ENCODE measurements around the gene SH3D21.

DNA sequence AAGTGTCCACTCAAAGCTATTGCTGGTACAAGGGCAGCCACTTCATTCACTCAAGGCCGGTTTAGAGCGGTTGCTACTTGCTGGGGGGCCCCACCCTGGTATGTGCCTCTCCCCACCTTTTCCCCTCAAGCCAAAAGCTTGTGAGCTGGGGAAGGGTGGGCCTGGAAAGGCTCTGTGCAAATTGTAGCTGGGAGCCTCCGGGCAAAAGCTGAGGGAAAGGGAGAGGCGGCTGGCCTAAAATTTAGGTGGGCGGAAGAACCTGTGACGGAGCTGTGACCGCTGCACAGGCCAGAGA is 306 bp upstream of the SH3D21 start:
- TF ChIP-seq EP300 (IDR thresholded peaks at IDR 0.05) = no peak
- TF ChIP-seq CTCF (IDR thresholded peaks at IDR 0.05) = no peak
- no peak for TF ChIP-seq POLR2A (IDR thresholded peaks at IDR 0.05)
- TF ChIP-seq POLR2AphosphoS5 (IDR thresholded peaks at IDR 0.05) = no peak

Measured in sigmoid colon (tissue), 4 donors.